HTR-8/SVneo (cell line): Measurements from ENCODE around the gene ASCC1.
"Not testable (repeated sequence)": the region's sequence is repeated elsewhere in the genome, so short reads cannot be mapped to it uniquely, and the experiment has no call there.

Experiments
- DNase-seq: peaks from one replicate; pipeline ENCODE4 v3.0.0; 2011; ENCODE audit warnings: low spot score, mixed read lengths; ENCODE audit not compliant: insufficient read length
- FAIRE-seq: peaks from 2 replicates; lab custom pipeline; 2011; peaks lifted over from hg19 to GRCh38; lab: Jason Lieb, UNC

The ASCC1 gene

GRCh38 chr10:72174297-72174662 is 41.8 kb downstream of the ASCC1 start:
- DNase-seq (no peak), FAIRE-seq (no peak)

GRCh38 chr10:72173619-72174296 is 42.3 kb downstream of the ASCC1 start:
- FAIRE-seq, result peak; percentile 42

GRCh38 chr10:72173262-72173618 is 42.8 kb downstream of the ASCC1 start:
- DNase-seq, result no peak
- FAIRE-seq, result no peak

More at GRCh38 chr10:72173619-72174296, 42.3 kb downstream of the ASCC1 start:
- no peak for DNase-seq

GRCh38 chr10:72171175-72171630 is 44.9 kb downstream of the ASCC1 start:
- no peak for FAIRE-seq
- DNase-seq, result peak; percentile 64

- FAIRE-seq (no peak), DNase-seq (no peak)
Observed at GRCh38 chr10:72170733-72171132, 45.3 kb downstream of the ASCC1 start.

- no peak for DNase-seq
- no peak for FAIRE-seq
Observed at GRCh38 chr10:72170263-72170662, 45.8 kb downstream of the ASCC1 start.

GRCh38 chr10:72167118-72167517 is 49.0 kb downstream of the ASCC1 start:
- DNase-seq (no peak), FAIRE-seq (no peak)

- FAIRE-seq (no peak), DNase-seq (no peak)
Observed at GRCh38 chr10:72164617-72165016, 51.5 kb downstream of the ASCC1 start.

GRCh38 chr10:72162978-72163377 is 53.1 kb downstream of the ASCC1 start:
- no peak for FAIRE-seq
- no peak for DNase-seq

GRCh38 chr10:72158176-72158575 is 57.9 kb downstream of the ASCC1 start:
- FAIRE-seq (no peak), DNase-seq (no peak)

GRCh38 chr10:72156223-72156622 is 59.9 kb downstream of the ASCC1 start:
- FAIRE-seq, result no peak
- no peak for DNase-seq

GRCh38 chr10:72152286-72152685 is 63.8 kb downstream of the ASCC1 start:
- FAIRE-seq (no peak), DNase-seq (no peak)

GRCh38 chr10:72150746-72151478 is 65.2 kb downstream of the ASCC1 start:
- DNase-seq, result not testable (repeated sequence)

GRCh38 chr10:72147324-72147584 is 68.8 kb downstream of the ASCC1 start:
- not testable (repeated sequence) for DNase-seq

More at GRCh38 chr10:72150746-72151478, 65.2 kb downstream of the ASCC1 start:
- not testable (repeated sequence) for FAIRE-seq

GRCh38 chr10:72146559-72147323 is 69.3 kb downstream of the ASCC1 start:
- no peak for DNase-seq
- no peak for FAIRE-seq

More at GRCh38 chr10:72147324-72147584, 68.8 kb downstream of the ASCC1 start:
- not testable (repeated sequence) for FAIRE-seq

GRCh38 chr10:72146071-72146470 is 70.0 kb downstream of the ASCC1 start:
- no peak for DNase-seq
- no peak for FAIRE-seq

GRCh38 chr10:72145657-72146056 is 70.4 kb downstream of the ASCC1 start:
- FAIRE-seq (no peak), DNase-seq (no peak)

GRCh38 chr10:72140850-72141249 is 75.2 kb downstream of the ASCC1 start:
- FAIRE-seq (no peak), DNase-seq (no peak)

- FAIRE-seq, result no peak
- no peak for DNase-seq
Observed at GRCh38 chr10:72140174-72140573, 75.9 kb downstream of the ASCC1 start.

GRCh38 chr10:72137583-72137982 is 78.5 kb downstream of the ASCC1 start:
- no peak for FAIRE-seq

GRCh38 chr10:72136225-72136624 is 79.9 kb downstream of the ASCC1 start:
- not testable (repeated sequence) for FAIRE-seq, DNase-seq

More at GRCh38 chr10:72137583-72137982, 78.5 kb downstream of the ASCC1 start:
- no peak for DNase-seq
